OCI-M1 (cell line): ENCODE results near the gene CARF.
"Not testable (repeated sequence)": the region's sequence is repeated elsewhere in the genome, so short reads cannot be mapped to it uniquely, and the experiment has no call there.

ENCODE experiments used
- DNase-seq: peaks from one replicate; lab custom pipeline; 2025; lab: John Stamatoyannopoulos, UW

The CARF gene, protein sequence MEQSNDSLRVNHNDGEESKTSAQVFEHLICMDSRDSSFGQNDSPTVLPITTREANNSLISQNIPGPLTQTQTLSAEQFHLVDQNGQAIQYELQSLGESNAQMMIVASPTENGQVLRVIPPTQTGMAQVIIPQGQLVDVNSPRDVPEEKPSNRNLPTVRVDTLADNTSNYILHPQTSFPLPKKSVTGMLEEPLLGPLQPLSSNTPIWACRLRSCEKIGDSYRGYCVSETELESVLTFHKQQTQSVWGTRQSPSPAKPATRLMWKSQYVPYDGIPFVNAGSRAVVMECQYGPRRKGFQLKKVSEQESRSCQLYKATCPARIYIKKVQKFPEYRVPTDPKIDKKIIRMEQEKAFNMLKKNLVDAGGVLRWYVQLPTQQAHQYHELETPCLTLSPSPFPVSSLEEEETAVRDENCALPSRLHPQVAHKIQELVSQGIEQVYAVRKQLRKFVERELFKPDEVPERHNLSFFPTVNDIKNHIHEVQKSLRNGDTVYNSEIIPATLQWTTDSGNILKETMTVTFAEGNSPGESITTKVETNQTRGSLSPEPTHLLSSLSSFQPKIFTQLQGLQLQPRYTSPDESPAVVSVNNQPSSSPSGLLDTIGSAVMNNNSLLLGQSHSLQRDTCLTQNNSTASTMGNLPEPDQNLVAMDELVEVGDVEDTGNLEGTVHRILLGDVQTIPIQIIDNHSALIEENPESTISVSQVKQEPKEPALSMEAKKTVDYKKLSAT

DNA sequence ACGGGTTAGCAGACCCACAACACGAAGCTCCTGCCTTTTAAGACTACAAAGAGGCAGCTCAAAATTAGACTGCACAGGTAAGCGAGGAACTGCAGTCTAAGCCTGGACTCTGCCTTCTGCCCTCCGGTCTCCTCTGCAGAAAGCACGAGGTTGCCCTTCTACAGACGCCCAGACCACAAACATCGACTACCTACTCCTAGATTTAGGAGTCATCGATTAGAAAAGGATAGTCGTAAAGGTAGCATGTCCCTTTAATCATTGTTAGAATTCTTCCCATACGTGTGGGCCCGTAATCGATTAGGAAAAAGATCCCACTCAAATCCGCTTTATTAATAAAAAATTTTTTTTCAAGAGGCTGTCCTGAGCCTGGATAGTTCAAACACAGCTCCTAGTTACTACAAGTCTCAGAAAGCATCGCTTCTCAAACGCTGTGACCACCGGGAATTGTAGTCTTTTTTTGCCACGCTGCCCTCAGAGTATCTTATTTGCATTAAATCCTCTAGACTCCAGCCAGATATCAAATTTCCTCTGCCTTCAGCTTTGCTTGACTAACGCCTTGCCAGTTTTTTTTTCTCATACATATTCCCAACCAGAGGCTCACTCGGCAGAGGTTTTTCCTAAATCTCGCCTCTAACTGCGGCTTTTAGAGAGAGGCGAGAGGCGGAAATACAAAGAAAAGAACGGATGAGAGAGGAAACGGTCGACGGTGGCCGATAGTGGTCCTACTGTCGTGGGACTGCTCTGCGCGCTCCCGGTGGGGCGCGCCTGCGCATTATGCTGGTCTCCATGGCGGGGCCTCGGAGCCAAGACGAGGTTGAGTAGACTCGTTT lies at the start of gene CARF, which contains the start of gene WDR12:
CARF (plus strand) TSS at position 764 of the 830 bp plus-strand sequence. CDS start 29,628 bp downstream, outside the sequence.
WDR12 (minus strand) TSS at position 162 of the 830 bp plus-strand sequence. CDS start 197 bp downstream, outside the sequence.
- DNase-seq: peak; percentile 96

DNA sequence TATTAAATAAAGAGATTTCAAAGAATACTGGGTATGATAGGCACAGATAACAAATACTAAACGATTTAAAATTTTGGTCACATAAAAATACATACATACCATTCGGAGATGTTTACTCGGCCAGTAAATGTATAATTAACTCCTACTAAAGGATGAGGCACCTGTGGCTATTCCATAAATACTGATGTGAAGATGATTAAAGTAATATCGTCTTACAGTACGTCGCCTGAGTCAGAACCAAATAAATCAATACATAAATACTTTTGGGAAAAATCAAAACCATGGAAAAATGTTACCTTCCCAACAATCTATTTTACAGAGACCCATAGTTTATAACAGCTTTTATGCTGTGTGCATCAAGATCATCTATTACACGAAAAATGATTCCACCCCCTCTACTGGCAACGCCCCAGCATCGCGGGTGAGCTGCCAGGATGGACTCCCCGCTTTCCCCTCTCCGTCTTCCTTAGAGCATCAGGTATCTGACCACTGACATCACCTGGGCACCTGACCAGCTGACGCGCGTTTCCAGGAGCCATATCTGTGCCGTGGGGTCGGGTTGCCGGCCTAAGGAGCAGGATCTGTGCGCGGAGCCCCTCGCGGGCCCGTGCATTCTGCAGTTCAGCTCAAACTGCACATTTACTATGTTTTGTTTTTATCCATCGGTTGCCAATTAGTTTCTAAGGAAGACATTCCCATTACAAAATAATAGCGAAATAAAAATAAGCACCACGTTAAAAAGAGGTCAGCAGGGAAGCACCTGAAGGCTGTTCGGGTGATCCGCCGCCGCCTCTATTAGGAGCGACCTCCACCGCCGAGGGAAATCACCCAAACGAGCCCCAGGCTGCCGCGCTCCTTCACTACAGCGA lies 41.4 kb upstream of the CARF start:
- peak; percentile 77 for DNase-seq

DNA sequence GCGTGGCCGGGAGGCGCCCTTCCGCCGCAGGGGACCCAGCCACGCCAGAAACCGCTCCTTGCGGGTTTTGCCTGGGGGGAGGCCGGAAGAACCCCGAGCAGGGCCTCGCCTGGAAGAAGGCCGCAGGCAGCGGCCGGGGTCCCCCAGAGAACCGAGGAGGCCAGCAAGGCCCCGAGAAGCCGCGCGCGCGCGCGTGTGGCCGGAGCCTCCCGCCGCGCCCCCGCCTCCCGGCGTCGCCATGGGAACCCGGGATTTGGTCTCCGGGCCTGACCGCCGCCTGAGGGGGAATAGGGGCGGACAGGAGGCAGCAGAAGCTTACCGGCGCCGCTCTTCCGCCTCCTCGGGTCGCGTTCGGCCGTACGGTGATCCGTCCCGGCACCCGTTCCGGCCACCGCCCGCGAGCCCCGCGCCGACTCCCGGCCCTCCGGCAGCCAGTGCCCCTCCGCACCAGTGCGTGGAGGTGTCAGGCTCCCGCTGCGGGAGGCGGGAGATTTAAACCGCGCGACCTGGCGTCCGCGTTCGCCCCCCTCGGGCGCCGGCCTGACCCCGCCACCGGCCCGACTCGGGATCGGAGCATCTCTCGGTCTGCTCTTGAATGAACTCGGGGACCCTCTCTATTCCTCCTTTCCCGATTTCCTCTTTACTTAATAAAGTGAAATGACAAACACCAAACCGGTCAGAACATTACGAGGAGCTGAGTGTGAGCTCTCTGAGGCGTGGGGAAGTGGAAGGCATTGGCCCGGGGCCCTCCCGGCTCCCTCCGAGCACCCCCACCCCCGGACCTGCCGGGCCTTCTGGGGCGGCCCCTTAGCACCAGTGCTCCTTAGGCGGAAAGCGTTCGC lies 40.6 kb upstream of the CARF start, which contains the start of gene ICA1L:
ICA1L (minus strand) TSS at position 467 of the 842 bp plus-strand sequence. CDS start 42,757 bp downstream, outside the sequence.
- peak; percentile 75 for DNase-seq

DNA sequence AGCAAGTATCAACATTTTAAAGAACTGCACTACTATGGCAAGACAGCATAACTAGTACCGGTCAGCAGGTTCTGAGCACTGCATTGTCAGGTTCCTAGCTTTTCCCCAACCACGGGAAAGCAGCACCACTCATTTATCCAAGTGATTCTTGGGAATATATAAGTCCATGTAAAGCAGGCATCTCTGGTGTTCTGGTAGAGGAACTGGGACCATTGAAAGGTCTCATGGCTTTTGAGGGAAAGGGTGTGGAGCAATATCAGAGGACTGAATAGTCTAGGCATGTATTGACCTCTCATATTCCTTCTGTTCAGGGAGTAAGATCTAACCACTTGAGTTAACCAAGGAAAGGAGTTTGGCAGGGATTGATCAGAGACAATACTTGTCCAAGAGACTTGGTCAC lies 34.4 kb upstream of the CARF start:
- no peak for DNase-seq

DNA sequence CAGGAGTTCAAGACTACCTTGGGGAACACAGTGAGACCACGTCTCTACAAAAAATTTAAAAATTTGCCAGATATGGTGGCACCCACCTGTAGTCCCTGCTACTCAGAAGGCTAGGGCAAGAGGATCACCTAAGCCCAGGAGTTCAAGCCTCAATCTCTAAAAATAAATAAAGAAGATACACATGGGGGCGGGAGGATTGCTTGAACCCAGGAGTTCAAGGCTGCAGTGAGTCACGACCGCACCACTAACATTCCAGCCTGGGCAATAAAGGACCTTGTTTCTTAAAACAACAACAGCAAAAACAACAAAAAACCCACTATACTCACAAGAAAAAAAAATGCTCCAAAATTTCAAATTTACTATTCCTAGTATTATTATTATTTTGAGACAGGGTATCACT lies 30.5 kb upstream of the CARF start:
- DNase-seq: no peak

DNA sequence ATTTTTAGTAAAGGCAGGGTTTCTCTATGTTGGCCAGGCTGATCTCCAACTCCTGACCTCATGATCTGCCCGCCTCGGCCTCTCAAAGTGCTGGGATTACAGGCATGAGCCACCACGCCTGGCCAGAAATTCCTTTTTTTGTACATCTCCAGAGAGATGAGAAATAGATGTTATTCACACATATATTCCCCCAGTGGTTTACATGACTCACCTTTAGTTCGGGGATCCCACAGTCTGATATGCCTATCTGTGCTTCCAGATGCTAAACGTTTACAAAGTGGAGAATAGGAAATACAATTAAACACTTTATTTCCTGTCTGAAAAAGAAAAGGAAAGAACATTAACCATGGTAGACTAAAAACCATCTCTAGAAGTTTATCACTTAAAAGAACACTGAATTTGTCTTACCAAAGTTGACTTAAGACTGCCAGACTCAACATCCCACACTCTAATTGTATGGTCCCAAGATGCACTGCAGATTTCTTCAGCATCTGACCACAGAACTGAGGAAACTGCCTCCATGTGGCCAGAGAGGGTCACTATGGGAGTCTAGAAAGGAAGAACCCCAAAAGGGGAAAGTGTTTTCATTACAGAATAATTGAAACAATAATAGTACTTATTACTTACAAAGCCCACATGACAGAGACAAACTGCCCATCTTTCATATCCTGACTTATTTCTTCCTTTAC lies 27.9 kb upstream of the CARF start:
- peak; percentile 6 for DNase-seq

DNA sequence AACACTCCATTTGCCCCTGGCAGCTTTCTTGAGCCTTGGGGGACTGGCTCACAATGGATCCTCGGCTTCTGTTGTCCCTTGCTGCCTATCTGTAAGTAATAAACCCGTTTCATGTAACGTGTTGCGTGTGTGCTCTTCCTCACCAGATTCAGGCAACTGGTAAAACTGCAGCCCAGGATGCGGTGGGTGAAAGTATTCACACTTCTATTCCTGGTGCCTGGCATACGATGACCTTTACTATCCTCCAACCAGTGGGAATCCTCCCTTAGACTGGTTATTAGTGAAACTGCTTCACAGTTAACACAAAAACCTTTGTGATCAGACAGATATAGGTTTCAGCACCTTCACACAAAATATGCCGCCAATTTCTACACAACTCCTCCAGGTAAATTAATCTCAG lies 26.9 kb upstream of the CARF start:
- no peak for DNase-seq

DNA sequence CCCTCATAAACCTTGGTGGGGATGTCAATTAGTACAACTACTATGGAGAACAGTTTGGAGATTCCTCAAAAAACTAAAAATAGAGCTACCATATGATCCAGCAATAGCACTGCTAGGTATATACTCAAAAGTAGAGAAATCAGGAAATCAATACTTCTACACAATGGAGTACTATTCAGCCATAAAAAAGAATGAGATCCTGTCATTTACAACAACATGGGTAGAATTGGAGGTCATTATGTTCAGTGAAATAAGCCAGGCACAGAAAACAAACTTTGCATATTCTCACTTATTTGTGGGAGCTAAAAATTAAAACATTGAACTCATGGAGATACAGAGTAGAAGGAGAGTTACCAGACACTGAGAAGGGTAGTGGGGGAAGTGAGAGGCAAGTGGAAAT lies 6.6 kb upstream of the CARF start:
- not testable (repeated sequence) for DNase-seq

DNA sequence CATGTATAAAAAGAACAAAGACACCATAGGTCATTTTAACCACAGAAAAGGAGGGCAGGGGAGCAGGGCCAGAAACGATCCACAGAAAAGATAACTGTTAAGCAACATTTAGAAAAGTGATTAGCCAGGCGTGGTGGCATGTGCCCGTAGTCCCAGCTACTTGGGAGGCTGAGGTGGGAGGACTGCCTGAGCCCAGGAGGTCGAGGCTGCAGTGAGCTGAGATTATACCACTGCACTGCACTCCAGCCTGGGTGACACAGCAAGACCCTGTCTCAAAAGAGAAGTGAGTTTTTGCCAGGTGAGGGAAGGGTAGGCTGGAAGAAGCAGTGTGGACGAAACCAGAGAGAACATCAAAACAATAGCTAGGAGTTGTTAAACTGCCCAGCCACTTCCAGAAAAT lies 3.9 kb upstream of the CARF start:
- DNase-seq: peak; percentile 13

DNA sequence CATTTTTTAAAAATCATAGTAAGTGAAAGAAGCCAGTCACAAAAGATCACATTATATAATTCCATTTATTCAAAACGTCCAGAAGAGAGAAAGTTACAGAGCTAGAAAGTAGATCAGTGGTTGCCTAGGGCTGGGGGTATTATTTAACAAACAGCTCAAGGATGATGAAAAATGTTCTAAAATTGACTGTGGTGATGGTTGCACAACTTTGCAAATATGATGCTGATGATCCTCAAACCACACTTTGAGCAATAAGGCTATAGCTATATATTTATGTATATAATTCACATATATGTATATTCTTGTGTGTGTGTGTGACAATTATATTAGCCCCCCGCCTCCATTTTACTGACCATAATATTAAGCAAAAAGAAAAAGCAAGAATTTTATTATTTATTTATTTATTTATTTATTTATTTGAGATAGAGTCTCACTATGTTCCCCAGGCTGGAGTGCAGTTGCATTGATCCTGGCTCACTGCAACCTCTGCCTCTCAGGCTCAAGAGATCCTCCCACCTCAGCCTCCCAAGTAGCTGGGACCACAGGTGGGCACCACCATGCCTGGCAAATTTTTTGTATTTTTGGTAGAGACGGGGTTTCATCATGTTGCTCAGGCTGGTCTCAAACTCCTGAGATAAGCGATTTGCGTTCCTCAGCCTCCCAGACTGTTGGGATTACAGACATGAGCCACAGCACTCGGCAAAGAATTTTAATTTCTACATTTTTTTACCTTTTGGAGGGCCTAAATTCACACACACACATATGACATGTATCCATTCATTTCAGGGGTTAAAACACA lies 2.5 kb upstream of the CARF start:
- peak; percentile 12 for DNase-seq

DNA sequence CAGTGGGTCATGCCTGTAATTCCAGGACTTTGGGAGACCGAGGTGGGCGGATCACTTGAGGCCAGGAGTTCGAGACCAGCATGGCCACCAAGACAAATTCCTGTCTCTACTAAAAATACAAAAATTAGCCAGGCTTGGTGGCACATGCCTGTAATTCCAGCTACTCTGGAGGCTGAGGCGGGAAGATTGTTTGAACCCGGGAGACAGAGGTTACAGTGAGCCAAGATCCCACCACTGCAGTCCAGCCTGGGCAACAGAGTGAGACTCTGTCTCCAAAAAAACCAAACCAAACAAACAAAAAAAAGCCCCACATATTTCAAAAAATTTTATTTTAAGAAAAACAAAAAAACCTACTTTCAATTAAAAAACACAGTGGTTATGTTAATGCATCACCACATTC lies 1.8 kb upstream of the CARF start:
- DNase-seq: not testable (repeated sequence)

DNA sequence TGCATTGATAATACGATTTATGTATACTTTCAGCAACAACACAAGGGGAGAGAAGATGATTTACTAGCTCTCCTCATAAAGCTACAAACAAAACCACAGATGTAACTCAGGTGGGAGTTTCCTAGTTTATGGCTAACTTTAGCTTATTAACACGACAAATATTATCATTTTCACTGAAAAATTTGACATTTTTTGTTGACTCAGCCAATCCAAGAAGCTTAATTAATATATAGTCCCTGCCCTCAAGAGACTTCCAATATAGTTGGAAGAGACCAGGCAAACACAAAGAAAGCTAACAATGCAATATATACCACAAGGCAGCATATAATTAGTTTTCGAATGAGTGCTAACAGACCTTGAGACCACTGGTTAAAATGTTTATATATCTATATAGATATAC lies 1.4 kb upstream of the CARF start:
- no peak for DNase-seq

DNA sequence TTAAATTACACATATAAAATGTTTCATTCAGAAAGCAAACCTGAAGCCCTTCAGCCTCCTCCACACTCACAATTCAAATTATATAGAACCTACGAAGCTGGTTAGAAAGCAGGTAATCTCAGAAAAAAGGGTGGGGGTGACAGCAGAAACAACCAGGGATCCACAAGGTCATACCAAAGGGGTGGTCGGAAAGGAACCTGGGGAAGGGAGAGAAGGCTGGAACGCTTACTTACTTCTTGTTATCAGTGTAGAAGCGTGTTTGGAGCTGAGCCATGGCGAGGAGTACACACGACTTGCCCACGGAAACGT lies 918 bp upstream of the CARF start:
- no peak for DNase-seq

DNA sequence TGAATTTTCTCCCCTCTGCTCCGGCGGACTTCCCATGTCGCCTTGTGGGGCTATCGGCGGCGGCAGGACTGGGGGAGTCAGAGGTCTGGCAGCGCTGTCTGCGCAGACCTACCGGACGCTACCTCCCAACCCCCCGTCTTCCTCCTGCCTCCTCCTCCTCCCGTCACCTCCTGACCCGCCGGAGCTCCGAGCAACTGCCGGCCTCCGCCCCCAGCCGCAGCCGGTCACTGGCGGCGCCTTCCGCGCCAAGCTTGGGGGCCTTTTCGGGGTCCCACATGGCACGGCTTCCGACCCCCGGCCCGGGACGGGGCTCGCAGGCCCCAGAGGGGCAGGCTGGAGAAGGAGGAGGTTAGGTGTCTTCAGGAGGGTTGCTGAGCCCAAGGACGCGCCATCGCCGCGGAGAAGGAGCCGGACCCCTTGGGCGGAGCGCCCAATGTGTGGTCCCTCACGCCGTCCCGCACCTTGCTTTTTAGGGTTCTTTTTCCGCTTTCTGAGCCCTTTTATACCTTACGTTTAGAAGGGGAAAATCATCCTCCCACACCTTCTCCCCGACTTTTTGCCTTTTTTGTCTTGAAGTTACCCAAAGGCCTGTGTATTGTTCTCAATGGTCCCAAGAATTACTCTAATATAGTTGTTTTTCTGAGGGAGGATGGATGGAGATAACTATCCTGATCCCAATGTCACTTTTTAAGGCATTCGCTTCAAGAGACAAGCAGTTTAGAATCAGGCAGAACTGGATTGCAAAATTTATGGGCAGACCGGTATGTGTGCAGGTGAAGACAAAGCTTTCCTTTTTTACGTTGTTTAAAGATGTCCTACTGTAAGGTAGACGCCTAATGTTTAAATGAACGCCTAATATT lies 497 bp downstream of the CARF start:
- peak; percentile 25 for DNase-seq

DNA sequence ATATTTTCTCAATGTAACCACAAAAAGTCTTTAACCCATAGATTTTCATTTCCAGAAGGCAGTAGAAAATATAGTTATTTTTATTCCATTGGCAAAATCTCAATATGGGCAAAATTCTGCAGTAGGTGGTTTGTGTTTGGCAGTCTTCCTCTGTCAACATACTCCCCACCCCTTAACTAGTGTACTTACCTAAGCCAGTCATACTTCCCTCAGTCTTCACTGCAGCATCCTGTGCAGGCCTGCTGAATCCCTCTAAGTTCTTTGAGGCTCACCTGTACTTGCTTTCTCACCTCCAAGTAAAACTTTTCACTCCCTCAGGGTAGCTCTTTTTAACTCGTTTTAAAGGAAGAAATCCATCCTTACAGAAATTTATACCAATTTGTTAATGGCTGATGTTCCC lies 6.8 kb downstream of the CARF start:
- DNase-seq: no peak

DNA sequence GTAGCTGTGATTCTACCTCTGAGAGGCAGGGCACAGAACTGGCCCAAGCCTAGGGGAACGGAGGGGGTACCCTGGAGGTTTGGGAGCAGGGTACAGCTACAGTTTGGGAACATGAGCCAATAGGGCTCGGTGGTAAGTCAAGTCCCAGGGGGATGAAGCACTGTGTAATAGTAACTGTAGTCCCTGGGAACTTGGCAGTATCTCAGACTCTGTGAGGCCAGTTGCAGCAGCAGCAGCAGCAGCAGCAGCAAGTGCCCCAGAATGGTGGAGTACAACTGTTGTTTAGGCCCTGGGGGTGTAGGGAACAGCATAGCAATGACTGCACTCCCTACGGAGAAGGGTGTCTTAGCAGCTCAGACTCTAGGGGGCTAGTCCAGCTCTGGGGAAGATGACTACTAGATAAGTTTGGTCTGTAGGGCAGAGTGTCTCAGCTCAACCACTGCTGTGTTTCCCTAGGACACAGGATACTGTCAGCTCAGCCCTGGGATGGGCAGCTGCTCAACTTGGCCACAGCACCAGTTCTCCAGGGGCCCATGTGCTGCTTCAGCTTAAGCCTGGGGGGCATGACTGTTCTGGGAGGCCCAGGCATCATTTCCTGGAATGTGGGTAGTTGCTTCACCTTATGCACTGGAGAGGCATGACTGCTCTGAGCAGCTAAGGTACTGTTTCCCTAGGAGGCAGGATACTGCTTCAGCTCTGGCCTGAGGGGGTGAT lies 20.5 kb downstream of the CARF start:
- DNase-seq: no peak

DNA sequence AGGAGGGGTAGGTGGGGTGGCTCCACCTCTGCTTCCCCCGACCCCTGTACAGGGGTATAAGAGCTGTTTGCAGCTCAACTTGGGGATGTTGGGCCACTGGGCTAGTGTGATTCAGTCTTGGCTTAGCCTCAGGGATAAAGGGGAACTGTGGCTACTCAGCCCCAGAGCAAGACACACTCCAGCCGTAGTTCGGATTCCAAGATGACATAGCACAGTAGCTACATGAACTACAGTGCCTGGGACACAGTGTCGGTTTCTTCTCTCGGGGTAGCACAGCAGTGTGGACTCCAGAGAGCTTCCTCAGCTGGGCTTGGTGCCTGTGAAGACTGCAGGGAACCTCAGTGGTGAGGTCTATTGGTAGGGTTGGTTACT lies 21.1 kb downstream of the CARF start:
- no peak for DNase-seq
